ENCODE data around the gene ARHGEF3.
"Not testable (repeated sequence)": the region's sequence is repeated elsewhere in the genome, so short reads cannot be mapped to it uniquely, and the experiment has no call there.

Gene ARHGEF3

GRCh38 chr3:56764184-56764583, 37.6 kb downstream of the ARHGEF3 start:
- no peak for DNase-seq (ENCODE audit: insufficient read length, low spot score)
- no peak for TF ChIP-seq TAF1 (IDR thresholded peaks at IDR 0.05; ENCODE audit: low read depth, low read length)
- TF ChIP-seq POU2F2 (IDR thresholded peaks at IDR 0.05; ENCODE audit: low read depth, low read length): no peak
- TF ChIP-seq PAX5 (IDR thresholded peaks at IDR 0.05; ENCODE audit: insufficient read depth, low read length, severe bottlenecking): no peak
- no peak for TF ChIP-seq POLR2AphosphoS5 (IDR thresholded peaks at IDR 0.05; ENCODE audit: low read depth, low read length)
- TF ChIP-seq POLR2A (IDR thresholded peaks at IDR 0.05; ENCODE audit: low read depth, low read length): no peak
- no peak for FAIRE-seq

- no peak for TF ChIP-seq POU2F2 (IDR thresholded peaks at IDR 0.05; ENCODE audit: low read depth, low read length)
- no peak for TF ChIP-seq TAF1 (IDR thresholded peaks at IDR 0.05; ENCODE audit: low read depth, low read length)
- no peak for TF ChIP-seq POLR2A (IDR thresholded peaks at IDR 0.05; ENCODE audit: low read depth, low read length)
- no peak for TF ChIP-seq PAX5 (IDR thresholded peaks at IDR 0.05; ENCODE audit: insufficient read depth, low read length, severe bottlenecking)
- no peak for TF ChIP-seq POLR2AphosphoS5 (IDR thresholded peaks at IDR 0.05; ENCODE audit: low read depth, low read length)
- no peak for TF ChIP-seq SPI1 (IDR thresholded peaks at IDR 0.05; ENCODE audit: low read depth, low read length)
These were observed 38.5 kb downstream of the ARHGEF3 start for GRCh38 chr3:56763233-56763632.

GRCh38 chr3:56762718-56763117, 39.0 kb downstream of the ARHGEF3 start:
- FAIRE-seq (peak; percentile 16), DNase-seq (ENCODE audit: insufficient read length, low spot score) (no peak)
- no peak for TF ChIP-seq POU2F2 (IDR thresholded peaks at IDR 0.05; ENCODE audit: low read depth, low read length)
- TF ChIP-seq POLR2A (IDR thresholded peaks at IDR 0.05; ENCODE audit: low read depth, low read length): no peak
- TF ChIP-seq PAX5 (IDR thresholded peaks at IDR 0.05; ENCODE audit: insufficient read depth, low read length, severe bottlenecking): no peak
- TF ChIP-seq TAF1 (IDR thresholded peaks at IDR 0.05; ENCODE audit: low read depth, low read length): no peak
- no peak for TF ChIP-seq POLR2AphosphoS5 (IDR thresholded peaks at IDR 0.05; ENCODE audit: low read depth, low read length)
- no peak for TF ChIP-seq SPI1 (IDR thresholded peaks at IDR 0.05; ENCODE audit: low read depth, low read length)

More at GRCh38 chr3:56763233-56763632, 38.5 kb downstream of the ARHGEF3 start:
- no peak for FAIRE-seq
- no peak for DNase-seq (ENCODE audit: insufficient read length, low spot score)

GRCh38 chr3:56761887-56762651, 39.7 kb downstream of the ARHGEF3 start:
- TF ChIP-seq PAX5 (IDR thresholded peaks at IDR 0.05; ENCODE audit: insufficient read depth, low read length, severe bottlenecking) (no peak), POU2F2 (IDR thresholded peaks at IDR 0.05; ENCODE audit: low read depth, low read length) (no peak), POLR2A (IDR thresholded peaks at IDR 0.05; ENCODE audit: low read depth, low read length) (no peak), TAF1 (IDR thresholded peaks at IDR 0.05; ENCODE audit: low read depth, low read length) (no peak), SPI1 (IDR thresholded peaks at IDR 0.05; ENCODE audit: low read depth, low read length) (no peak), POLR2AphosphoS5 (IDR thresholded peaks at IDR 0.05; ENCODE audit: low read depth, low read length) (no peak)
- no peak for FAIRE-seq
- DNase-seq (ENCODE audit: insufficient read length, low spot score): no peak

GRCh38 chr3:56761023-56761422, 40.7 kb downstream of the ARHGEF3 start:
- no peak for FAIRE-seq
- no peak for TF ChIP-seq POLR2AphosphoS5 (IDR thresholded peaks at IDR 0.05; ENCODE audit: low read depth, low read length)
- no peak for TF ChIP-seq SPI1 (IDR thresholded peaks at IDR 0.05; ENCODE audit: low read depth, low read length)
- no peak for TF ChIP-seq PAX5 (IDR thresholded peaks at IDR 0.05; ENCODE audit: insufficient read depth, low read length, severe bottlenecking)
- no peak for TF ChIP-seq POLR2A (IDR thresholded peaks at IDR 0.05; ENCODE audit: low read depth, low read length)
- no peak for TF ChIP-seq POU2F2 (IDR thresholded peaks at IDR 0.05; ENCODE audit: low read depth, low read length)
- TF ChIP-seq TAF1 (IDR thresholded peaks at IDR 0.05; ENCODE audit: low read depth, low read length): no peak
- DNase-seq (ENCODE audit: insufficient read length, low spot score): no peak

- no peak for FAIRE-seq
- DNase-seq (ENCODE audit: insufficient read length, low spot score): no peak
- TF ChIP-seq PAX5 (IDR thresholded peaks at IDR 0.05; ENCODE audit: insufficient read depth, low read length, severe bottlenecking) (no peak), POLR2AphosphoS5 (IDR thresholded peaks at IDR 0.05; ENCODE audit: low read depth, low read length) (no peak), TAF1 (IDR thresholded peaks at IDR 0.05; ENCODE audit: low read depth, low read length) (no peak), SPI1 (IDR thresholded peaks at IDR 0.05; ENCODE audit: low read depth, low read length) (no peak), POU2F2 (IDR thresholded peaks at IDR 0.05; ENCODE audit: low read depth, low read length) (no peak), POLR2A (IDR thresholded peaks at IDR 0.05; ENCODE audit: low read depth, low read length) (no peak)
These were observed 42.2 kb downstream of the ARHGEF3 start for GRCh38 chr3:56759532-56759931.

GRCh38 chr3:56758539-56758981, 43.2 kb downstream of the ARHGEF3 start:
- DNase-seq (ENCODE audit: insufficient read length, low spot score): peak; percentile 42
- FAIRE-seq: peak; percentile 84
- TF ChIP-seq POU2F2 (IDR thresholded peaks at IDR 0.05; ENCODE audit: low read depth, low read length): peak; percentile 32; the same call in 1 of the 2 replicates
- no peak for TF ChIP-seq SPI1 (IDR thresholded peaks at IDR 0.05; ENCODE audit: low read depth, low read length)

- DNase-seq (ENCODE audit: insufficient read length, low spot score); FAIRE-seq: not testable (repeated sequence)
These were observed 43.7 kb downstream of the ARHGEF3 start for GRCh38 chr3:56758042-56758441.

- peak; percentile 80 for FAIRE-seq
These were observed 46.9 kb downstream of the ARHGEF3 start for GRCh38 chr3:56754741-56755417.

More at GRCh38 chr3:56754741-56755417, 46.9 kb downstream of the ARHGEF3 start:
- DNase-seq (ENCODE audit: insufficient read length, low spot score): no peak
- TF ChIP-seq POLR2A (IDR thresholded peaks at IDR 0.05; ENCODE audit: low read depth, low read length) (no peak), SPI1 (IDR thresholded peaks at IDR 0.05; ENCODE audit: low read depth, low read length) (peak; percentile 94), TAF1 (IDR thresholded peaks at IDR 0.05; ENCODE audit: low read depth, low read length) (no peak), POU2F2 (IDR thresholded peaks at IDR 0.05; ENCODE audit: low read depth, low read length) (no peak)
